Right lobe of liver (tissue), 4 donors: ENCODE data around the gene WDR91.

Experiments
- CTCF ChIP-seq, 4 donors: fragments of 200-600 bp in 3 of 4; fragments of 450-650 bp in 1 of 4; IDR thresholded peaks; one replicate each; pipeline versions ENCODE4 v1.5.1 to v1.8.0; 2016 to 2022; ENCODE audit warnings: antibody characterized with exemption in 4 of 4, mild to moderate bottlenecking in 2 of 4
- POLR2A ChIP-seq: fragments of 450-650 bp; IDR thresholded peaks from one replicate; pipeline ENCODE4 v1.6.1; 2017; ENCODE audit warnings: antibody characterized with exemption, mild to moderate bottlenecking
- donor health status: DM: no; HTN: no; CAD: no.
- donor health status: DM: no; HTN: no; CAD: no.
- donor health status: DM: no; HTN: yes; CAD: no.

GRCh38 chr7:135183478-135183877 lies 27.8 kb downstream of the WDR91 start:
- no peak for TF ChIP-seq CTCF (IDR thresholded peaks at IDR 0.05)
- no peak for TF ChIP-seq POLR2A
